ELR (cell line): ENCODE results near the gene RASL10A.

Source experiments
- DNase-seq: peaks from one replicate; pipeline ENCODE4 v3.0.0-alpha.2; 2015; ENCODE audit warnings: low read depth

The RASL10A gene

DNA sequence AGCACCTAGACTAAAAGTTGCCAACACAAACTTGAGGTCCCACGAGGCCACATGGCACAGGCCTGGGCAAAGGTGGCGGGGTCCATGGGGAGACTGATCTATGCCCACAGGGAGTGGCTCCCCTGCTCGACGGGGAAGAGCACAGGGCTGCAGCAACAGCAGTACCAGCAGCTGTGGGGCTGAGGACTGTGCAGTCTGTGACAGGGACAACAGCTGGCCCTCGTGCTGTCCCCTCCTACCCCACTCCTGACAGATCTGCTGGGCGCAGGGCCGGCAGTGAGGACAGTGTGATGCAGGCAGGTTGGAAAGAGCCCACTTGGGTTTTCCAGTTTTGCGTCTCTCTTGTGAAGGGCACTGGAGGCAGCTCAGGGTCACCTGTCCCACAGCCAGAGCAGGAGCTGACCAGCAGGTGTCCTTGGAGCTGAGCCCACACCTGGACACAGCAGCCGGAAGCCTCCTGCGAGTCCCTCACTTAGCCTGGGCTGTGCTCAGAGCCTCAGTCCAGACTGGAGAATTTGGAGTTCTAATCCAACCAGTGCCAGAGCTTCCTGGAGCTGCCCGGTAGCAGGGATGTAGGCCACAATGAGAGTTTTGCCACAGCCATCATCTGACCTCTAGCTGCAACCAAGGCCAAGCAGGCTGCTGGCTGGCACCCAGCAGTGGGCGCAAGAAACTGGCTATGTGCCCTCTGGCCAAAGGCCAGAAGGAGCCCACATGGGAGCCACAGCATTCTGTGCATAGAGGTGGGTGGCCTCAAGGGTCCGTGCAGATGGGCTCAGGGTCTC lies 12.6 kb downstream of the RASL10A start:
- no peak for DNase-seq

DNA sequence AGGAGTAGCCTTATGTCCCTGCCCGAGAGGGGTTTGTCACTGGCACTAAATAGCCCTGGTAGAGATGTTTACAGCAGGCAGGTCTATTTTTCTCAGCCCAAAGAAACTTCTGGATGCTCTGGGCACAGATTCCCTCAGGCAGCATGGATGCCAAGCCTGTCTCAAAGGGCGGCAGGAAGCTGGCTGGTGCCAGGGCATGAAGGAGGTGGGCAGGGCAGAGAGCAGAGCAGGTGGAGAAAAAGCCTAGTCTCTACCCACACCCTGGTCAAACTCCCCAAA lies 13.2 kb downstream of the RASL10A start:
- no peak for DNase-seq

DNA sequence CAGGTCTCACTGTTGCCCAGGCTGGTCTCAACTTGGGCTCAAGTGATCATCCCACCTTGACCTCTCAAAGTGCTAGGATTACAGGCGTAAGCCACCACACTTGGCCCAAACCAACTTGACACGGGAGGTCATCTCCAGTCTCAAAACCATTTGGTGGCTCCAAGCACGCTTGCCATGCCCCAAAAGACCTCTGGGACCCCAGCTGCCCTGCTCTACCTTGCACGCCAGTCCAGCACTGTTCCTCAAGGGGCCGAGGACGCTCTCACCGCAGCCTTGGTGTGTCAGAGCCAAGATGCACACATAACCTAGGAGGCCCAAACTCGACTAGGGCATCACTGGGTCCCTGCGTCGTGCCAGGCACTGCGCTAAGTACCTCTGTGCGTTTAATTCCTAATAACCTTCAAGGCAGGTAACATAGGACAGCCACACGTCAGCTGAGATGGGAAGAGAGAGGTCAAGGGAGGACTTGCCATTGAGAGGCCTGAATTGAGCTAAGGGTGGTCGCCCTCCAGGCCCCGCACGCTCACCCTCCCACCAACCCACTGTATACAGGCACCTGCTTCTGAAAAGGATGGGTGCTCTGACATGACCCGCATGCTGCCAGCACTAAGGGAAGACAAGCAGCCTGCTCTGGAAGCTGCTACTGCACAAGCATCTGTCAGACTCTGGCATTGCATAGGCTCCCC lies 13.6 kb downstream of the RASL10A start:
- peak; percentile 21 for DNase-seq

DNA sequence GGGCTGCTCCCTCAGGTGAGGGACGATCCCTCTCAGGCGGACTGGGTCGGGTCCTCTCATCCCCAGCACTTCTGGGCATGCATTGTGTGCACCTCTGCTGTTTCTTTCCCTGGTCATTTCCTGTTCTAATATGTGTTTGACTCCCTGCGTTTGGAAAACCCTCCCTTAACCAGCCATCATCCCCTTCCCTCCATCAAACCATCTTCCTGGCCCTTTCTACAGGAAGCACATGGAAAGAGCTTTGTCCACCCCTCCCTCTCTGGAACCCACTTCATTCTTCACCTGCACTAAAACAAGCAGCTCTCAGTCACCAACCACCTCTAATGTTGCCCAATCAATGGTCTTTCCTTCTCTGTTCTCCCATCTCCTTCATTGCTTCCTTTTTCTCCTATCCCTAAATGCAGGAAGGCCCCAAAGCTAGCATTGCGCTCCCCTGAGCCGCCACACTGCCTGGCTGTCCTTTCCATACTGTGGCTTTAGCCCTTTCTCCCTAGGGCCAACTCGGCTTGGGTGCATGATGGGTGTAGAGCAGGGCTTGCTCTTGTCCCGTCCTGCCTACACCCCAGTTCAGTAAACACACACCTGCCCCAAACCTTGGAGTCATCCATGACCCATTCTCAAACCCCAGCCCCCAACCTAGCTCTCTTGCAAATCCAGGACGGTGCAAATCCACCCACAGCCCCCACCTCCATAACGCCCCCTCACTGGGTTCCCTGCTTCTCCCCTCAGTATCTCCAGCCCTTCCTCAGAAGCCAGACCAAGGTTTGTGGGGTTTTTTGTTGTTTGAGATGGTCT lies 14.5 kb downstream of the RASL10A start:
- DNase-seq: peak; percentile 17

DNA sequence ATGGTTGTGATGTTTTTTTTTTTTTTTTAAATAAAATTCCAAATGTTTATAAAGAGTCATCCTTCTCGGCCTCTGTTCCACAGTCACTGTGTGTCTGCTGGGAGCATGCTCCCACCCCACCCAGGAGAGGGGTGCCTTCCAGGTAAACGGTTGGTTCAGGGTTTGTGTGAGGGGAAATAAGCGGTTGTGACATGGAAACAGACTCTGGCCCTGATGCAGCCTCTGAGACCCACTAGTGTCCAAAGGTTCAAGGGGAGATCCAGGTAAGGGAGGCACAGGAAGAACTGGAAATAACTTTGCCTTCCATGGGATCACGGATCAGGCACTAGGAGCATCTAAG lies 15.1 kb downstream of the RASL10A start:
- DNase-seq: no peak

DNA sequence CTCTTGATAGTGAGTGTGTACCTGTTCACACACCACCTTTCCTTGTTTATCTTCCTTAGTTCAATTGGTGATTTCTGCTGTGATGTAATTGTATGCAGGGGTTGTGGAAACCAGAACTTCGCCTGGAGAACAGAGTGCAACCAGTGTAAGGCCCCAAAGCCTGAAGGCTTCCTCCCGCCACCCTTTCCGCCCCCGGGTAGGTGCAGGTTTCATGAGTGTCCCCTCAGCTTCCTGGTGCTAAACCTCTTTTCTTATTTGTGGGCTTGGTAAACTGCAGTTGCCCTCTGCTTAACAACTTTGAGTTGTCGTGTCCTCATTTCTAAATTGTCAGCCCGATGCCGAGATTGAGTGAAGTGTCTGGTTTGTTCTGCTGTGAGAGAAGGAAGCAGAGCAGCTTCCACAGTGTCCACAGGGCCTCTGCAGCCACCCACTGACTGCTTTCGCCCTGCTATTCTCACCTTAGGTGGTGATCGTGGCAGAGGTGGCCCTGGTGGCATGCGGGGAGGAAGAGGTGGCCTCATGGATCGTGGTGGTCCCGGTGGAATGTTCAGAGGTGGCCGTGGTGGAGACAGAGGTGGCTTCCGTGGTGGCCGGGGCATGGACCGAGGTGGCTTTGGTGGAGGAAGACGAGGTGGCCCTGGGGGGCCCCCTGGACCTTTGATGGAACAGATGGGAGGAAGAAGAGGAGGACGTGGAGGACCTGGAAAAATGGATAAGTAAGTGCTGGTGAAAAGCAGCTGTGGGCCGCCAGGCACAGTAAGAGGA lies 16.2 kb downstream of the RASL10A start:
- no peak for DNase-seq

DNA sequence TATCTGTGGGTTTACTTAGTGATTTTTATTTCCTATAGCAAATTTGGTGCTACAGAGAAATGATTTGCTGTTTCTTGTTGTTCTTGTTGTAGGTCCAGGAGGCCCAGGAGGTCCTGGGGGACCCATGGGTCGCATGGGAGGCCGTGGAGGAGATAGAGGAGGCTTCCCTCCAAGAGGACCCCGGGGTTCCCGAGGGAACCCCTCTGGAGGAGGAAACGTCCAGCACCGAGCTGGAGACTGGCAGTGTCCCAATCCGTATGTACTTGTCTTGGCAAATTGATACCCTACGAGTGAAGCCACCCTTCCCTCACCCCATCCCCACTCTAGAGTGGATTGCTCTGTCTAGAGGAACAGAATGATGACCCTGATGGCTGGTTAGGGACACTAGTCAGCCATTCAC lies 16.9 kb downstream of the RASL10A start:
- DNase-seq: no peak

DNA sequence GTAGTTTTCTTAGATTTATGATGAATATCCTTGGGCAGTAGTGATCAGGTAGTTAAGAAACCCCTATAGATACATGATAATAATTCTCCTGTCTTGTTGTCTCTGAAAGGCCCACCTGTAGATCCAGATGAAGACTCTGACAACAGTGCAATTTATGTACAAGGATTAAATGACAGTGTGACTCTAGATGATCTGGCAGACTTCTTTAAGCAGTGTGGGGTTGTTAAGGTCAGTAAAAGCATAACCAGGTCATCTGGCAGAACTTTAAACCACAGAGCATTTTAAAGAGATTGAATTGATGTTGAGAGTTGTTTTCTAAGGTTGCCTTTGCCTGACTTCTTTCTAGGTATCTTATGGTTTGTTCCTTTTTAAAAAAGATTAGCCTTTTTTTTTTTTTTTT lies 23.1 kb downstream of the RASL10A start:
- no peak for DNase-seq

DNA sequence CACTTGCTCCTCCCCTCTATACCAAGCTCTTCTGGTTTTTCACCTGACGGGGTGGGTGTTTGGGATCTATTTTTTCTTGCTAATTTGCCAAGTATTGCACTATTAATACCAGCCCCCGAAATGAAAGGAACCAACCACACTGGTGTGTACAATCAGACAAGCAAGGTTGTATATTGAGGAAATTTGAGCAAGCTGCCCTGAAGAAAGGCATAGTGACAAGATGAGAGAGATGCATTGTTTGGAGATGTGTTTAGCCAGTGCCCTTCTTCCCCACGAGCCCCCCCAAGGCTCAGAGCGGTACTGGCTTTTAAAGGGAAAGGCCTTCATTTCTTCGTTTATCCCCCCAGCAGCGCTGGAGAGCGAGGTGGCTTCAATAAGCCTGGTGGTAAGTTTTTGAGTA lies 24.3 kb downstream of the RASL10A start:
- DNase-seq: peak; percentile 26

DNA sequence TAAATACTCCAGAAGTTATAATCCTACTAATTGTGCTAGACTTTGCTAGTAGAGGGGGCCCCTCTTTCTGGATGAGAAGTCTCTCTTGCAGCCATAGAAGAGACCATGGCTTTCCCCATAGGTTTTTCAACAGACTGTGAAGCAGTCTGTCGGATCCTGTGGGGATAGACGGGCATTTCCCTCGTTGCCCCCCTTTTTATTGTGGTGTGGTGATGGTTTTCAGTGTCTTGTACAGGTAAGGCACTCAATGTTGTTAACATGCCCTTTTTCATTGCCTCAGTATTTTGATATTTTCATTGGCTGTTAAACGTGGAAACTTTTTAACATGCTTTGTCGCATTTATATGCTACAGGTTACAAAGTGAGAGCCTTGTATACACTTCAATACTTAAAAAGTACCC lies 25.4 kb downstream of the RASL10A start:
- DNase-seq: no peak

DNA sequence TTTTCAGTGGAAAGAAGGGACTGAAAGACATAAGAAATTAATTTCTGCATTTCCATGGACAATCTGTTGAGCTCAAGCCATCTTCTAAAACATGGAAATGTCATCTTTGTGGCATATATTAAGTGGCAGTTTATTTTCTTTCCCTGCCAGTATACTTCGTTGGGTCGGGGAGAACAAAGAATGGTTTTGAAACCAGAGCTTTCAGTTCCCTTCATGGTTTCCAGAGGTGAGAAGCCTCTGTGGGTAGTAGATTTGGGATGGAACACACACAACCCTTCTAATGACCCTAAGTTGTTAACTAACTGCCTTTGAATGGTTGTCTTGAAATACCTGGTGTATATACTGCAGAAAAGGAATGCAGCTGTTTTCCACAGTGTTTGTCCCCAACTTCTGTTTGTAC lies 26.7 kb downstream of the RASL10A start:
- DNase-seq: no peak

DNA sequence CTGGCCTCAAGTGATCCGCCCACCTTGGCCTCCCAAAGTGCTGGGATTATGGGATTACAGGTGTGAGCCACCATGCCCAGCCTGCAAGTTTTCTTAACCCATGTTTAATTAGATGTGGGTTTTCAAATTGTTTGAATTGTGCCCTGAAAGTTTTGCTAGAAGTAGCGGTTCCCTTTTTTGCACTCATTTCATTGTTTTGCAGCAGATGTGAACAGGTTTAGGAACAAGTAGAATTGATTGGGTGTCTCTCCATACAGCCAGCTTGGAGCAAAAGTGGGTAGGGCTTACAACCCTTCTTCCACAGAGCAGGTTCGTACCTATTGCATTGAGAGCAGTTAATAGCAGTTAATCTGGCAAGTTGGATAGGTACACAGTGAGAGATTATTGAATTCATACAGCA lies 31.3 kb downstream of the RASL10A start:
- DNase-seq: no peak

DNA sequence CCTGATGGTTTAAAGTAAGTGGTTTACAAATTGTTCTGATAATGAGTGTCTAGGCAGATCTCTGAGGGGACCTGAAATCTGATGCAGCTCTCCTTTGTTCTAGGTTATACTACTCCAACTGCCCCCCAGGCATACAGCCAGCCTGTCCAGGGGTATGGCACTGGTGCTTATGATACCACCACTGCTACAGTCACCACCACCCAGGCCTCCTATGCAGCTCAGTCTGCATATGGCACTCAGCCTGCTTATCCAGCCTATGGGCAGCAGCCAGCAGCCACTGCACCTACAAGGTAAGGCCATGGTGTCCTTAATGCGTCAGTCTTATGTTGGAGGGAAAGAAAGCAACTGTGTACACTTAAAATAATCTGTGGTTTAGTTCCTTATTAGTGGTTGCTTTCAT lies 37.6 kb downstream of the RASL10A start:
- DNase-seq: no peak

DNA sequence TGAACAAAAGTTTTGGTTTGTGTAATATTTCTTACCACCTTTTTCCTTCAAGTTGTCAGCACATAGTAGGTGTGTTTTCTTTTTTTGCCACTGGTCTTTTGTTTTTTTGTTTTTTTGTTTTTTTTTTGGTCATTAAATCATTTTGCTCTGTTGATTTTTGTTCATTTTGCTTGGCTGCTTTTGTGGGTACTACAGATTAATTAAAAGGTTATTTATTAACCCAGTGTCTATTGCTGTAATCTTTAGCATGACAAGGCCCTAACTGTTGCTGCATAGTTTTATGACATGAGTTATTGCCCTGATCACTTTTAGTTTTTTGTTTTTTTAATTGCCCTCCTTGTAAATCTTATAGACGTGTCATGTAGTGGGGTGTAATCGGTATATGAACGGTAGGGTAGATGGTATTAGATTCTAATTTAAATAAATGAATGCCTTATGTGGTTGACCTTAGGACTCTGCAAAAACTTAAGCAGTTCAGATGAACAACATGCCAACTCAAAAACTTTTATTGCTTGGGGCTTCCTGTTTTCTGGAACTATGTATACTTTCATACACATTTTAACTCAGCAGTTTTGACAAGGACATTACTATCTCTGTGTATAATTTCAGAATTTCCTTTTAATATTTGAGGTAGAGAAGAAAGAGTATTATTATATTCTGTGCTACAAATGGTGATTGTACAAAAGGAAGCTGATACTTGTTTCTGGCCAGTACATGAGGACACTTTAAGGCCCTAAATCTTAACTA lies 39.5 kb downstream of the RASL10A start:
- DNase-seq: no peak

DNA sequence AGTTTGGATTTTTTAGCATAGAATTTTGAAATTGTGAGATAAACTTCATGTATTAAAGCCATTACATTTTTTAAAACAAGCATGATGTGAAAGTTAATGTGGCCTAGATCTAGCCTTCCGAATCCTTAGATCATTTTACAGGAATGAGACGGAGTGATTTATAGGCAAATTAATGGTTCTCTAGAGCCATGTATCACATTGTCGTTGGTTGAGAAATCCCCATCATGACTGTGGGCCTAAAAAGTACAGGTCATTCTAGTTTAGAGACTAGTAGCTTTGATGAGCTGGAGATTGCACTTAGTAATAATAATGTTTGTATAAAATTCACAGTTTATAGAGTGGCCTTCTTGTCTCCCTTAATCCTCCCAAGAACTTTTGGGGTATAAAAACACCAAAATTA lies 40.3 kb downstream of the RASL10A start:
- DNase-seq: no peak

DNA sequence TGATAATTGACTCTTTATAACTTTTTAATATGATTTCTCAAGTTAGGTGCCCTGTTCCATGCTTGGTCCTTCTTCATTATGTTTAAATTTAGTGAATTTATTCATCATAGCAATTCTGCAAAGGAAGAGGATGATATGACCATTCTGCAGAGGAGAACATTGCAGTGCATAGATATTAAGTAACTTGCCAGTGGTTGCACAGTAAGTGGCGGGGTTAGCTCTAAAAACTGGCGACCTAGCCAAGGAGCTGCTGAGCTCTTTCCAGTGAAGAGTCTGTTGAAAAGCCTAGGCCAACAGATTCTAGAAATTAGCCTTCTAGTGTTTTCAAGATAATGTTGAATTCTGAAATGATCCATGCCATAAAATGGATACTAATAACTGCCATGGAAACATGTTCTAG lies 42.9 kb downstream of the RASL10A start:
- DNase-seq: no peak

DNA sequence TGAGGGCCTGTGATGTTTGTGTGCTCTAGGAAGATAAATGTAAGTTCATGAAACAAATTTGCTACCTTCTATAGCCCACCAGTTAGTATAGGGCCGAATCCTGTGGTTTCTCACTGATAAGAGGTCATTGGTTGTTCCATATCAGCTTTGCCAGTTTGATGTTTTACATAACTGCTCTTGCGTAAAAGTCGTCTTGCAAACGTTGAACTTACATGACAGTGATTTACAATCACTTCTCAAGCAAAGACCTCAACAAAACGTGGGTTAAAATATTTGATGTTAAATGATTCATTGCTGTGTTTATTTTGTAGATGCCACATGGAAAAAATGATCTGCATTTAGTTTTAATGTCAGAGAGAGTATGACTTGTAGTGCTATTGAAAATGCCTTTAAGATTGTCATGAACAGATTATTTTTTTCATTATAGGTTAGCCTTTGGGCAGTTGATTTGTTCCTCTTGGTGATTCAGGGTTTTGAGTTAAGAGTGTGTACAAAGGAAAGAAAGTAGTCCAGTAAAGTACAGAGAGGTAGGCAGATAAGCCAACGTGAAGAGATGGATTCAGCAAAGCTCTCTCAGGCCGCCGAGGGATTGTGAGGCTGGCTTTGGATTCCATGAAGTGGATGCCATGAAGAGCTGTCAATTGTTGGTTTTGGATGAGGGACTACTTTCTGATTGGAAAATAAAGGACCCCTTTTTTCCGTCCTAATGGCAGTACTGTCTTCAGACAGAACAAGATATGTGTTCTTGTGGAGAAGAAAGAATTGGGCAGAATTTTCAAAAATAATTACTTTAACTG lies 44.8 kb downstream of the RASL10A start:
- DNase-seq: peak; percentile 60

DNA sequence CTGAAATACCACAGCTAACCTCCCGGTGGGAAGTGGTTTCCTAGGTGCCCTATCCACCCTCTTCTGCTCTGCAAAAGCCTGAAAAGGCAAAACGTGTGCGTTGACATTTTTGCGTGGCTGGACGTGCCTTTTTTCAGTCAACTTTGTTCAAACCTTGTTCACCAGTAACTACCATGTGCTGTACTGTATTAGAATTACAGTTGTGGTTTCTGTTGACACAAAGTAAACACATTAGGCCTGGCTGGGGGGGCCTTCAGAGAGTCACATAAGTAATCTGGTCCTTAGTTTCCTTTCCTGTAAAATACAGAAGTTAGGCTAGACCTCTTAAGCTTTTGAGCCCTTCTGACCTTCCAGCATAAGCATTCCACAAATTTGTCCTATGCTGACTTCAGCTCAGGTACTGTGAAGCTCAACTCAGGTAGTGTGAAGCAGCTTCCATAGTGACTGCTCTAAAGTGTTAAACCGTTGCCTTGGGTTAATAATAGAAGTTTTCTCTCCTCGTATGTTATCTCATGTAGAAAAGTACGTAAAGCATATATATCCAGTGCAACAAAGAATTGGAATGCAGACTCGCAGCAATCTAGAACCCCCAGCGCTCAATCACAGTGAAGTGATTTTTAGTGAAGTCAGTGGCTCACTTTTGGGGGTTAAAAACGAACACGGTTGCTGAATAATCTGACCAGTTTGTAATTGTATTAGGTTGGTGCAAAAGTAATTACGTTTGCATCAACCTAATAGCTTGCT lies 45.6 kb downstream of the RASL10A start:
- peak; percentile 47 for DNase-seq

DNA sequence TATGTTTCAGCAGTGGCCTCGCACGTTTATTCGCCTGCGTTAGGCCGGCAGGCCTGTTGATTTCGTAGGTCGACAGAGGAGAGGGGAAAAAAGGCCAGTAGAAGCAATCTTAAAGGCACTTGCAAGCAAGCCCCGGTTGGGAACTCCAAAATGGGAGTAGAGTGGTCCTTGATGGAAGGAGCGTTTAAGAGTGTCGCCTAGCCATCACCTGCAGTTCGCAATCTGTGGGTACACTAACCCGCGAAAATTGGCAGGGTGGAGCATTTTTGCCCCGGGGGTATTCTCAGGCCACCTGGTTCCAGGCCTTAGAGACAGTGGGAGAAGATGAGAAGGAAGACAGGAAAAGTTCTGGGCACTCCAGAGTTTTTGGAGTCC lies 46.3 kb downstream of the RASL10A start:
- DNase-seq: no peak

DNA sequence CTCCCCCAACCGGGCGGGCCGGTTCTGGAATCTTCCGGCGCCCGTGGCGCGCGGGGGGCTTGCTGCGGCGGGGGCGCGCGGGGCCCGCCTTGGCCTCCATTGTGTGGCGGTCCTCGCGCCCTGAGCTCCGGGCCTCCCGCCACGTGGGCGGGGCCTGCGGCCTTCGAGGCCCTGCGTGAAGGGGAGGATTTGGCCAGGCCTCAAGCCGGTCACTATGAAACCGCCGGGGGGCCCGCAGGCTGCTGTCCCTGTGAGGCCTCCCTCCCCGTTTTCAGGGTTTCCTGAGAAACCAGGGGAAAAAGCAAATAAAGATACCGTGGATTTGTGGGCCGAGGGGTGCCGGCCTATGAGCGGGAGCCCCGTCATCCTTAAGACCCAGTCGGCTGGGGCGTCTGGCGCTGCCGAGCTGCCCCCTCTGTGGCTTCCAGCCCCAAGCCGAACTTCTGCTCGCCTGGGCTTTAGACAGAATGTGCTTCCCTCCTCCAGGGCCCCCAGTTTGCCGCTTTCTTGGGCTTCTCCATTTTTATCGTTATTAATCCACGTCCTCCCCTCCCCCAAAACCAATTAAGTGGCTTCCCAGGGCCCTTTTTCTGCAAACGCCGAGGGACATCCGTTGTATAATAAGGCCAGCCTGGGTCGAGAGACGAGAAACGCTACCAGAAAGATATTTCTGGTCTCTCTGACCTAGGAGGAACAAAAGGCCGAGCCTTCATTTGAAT lies 46.8 kb downstream of the RASL10A start:
- DNase-seq: peak; percentile 78
